ELF-1 (cell line): ENCODE results near the gene SERPINB1.
A peak's percentile ranks its signal among the peaks of the same experiment; 100 is the strongest.
"Not testable (repeated sequence)": the region's sequence is repeated elsewhere in the genome, so short reads cannot be mapped to it uniquely, and the experiment has no call there.

ENCODE experiments used
- DNase-seq: peaks from one replicate; pipeline ENCODE4 v3.0.0-alpha.2; 2016; ENCODE audit warnings: low read depth, low spot score

The SERPINB1 gene

GRCh38 chr6:2841264-2842138, at the start of gene SERPINB1:
Gene SERPINB1, minus strand, starts transcription at chr6:2841863. Its CDS starts 1,277 bp downstream, at chr6:2840586.
- DNase-seq: peak; percentile 93

GRCh38 chr6:2890976-2891767, 49.5 kb upstream of the SERPINB1 start:
- no peak for DNase-seq

GRCh38 chr6:2885967-2886735, 44.5 kb upstream of the SERPINB1 start:
- DNase-seq: no peak

GRCh38 chr6:2884804-2885203, 43.1 kb upstream of the SERPINB1 start:
- DNase-seq: no peak

GRCh38 chr6:2883673-2884072, 42.0 kb upstream of the SERPINB1 start:
- DNase-seq: no peak

- DNase-seq: no peak
Measured at GRCh38 chr6:2881423-2881822, 39.8 kb upstream of the SERPINB1 start.

GRCh38 chr6:2880156-2880555, 38.5 kb upstream of the SERPINB1 start:
- DNase-seq: not testable (repeated sequence)

GRCh38 chr6:2877960-2878359, 36.3 kb upstream of the SERPINB1 start:
- DNase-seq: peak; percentile 68

- peak; percentile 74 for DNase-seq
Measured at GRCh38 chr6:2877057-2877882, 35.6 kb upstream of the SERPINB1 start.

GRCh38 chr6:2876210-2877056, 34.8 kb upstream of the SERPINB1 start:
- peak; percentile 74 for DNase-seq

- peak; percentile 81 for DNase-seq
Measured at GRCh38 chr6:2875359-2876191, 33.9 kb upstream of the SERPINB1 start.

GRCh38 chr6:2873643-2874042, 32.0 kb upstream of the SERPINB1 start:
- no peak for DNase-seq

- DNase-seq: no peak
Measured at GRCh38 chr6:2872423-2873358, 31.0 kb upstream of the SERPINB1 start.

- no peak for DNase-seq
Measured at GRCh38 chr6:2871953-2872352, 30.3 kb upstream of the SERPINB1 start.

GRCh38 chr6:2871102-2871501, 29.4 kb upstream of the SERPINB1 start:
- no peak for DNase-seq

GRCh38 chr6:2870046-2870636, 28.5 kb upstream of the SERPINB1 start:
- no peak for DNase-seq

GRCh38 chr6:2868637-2869036, 27.0 kb upstream of the SERPINB1 start:
- no peak for DNase-seq
